ENCODE results near the gene ZNF397.

ZNF397 gene

DNA sequence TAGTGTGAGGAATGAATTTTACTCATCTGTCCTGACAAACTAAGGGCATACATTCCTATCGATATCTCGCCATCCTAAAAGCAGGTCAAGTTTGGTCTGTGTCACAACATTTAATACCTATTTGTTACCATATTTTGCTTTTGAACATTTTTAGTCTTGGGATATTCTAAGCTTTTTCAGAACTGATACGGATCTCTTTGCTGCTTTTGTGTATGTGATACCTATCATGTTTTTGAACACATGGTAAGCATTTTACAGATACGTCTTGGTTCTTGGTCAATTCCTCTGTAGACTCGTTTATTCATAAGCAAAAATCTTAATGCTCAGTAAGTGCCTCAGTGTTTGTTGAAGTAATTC, 592 bp downstream of the ZNF397 start:
- H3K4me3 ChIP-seq = peak overlapping the region; percentile 97
- no peak for TF ChIP-seq EZH2 (IDR thresholded peaks at IDR 0.05)
- no peak for TF ChIP-seq POLR2AphosphoS5 (IDR thresholded peaks at IDR 0.05; ENCODE audit: borderline replicate concordance, low read depth, low read length)
- no peak for TF ChIP-seq FOXP2 (optimal IDR thresholded peaks at IDR 0.05; ENCODE audit: control extremely low read depth, extremely low read length, insufficient read depth)
- DNase-seq (ENCODE audit: low read depth, low spot score) = no peak
- H3K27ac ChIP-seq = peak overlapping the region; percentile 79
- peak overlapping the region; percentile 91 for H3K9ac ChIP-seq (ENCODE audit: insufficient read length)
- H3K9me3 ChIP-seq (ENCODE audit: low read depth, low read length) = peaks cover 41% of the 10 kb centered on the region
- H3K36me3 ChIP-seq (ENCODE audit: insufficient read depth, low read length) = peaks cover 47% of the 10 kb centered on the region

DNA sequence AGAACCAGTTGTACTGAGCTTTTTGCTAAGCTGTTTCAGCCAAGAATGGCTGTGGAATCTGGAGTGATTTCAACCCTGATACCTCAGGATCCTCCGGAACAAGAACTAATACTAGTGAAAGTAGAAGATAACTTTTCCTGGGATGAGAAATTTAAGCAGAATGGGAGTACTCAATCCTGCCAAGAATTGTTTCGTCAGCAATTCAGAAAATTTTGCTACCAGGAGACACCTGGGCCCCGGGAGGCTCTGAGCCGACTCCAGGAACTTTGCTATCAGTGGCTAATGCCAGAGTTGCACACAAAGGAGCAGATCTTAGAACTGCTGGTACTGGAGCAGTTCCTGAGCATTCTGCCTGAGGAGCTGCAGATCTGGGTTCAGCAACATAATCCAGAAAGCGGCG, 1.6 kb downstream of the ZNF397 start:
- H3K9ac ChIP-seq (ENCODE audit: insufficient read length) = no peak overlapping the region
- DNase-seq (ENCODE audit: low read depth, low spot score) = no peak
- TF ChIP-seq FOXP2 (optimal IDR thresholded peaks at IDR 0.05; ENCODE audit: control extremely low read depth, extremely low read length, insufficient read depth) (no peak), POLR2AphosphoS5 (IDR thresholded peaks at IDR 0.05; ENCODE audit: borderline replicate concordance, low read depth, low read length) (no peak), EZH2 (IDR thresholded peaks at IDR 0.05) (no peak)

DNA sequence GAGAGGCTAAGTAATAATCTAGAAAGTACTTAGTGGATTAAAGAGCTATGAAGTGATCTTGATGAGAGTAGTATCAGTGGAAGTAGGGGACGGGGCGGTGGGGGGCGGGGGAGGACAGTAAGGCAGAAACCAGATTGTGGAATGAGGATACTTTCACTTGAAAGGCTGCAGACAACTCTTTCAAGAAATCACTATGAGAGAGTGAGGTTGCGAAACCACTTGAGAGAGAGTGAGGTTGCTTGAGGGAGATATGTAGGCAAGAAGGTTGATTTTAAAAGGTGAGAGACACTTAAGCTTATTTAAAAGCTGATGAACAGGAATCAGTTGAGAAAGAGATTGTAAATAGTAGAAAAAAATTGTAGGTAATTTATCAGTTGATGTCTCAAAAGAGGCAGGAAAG, 3.8 kb downstream of the ZNF397 start:
- no peak for DNase-seq (ENCODE audit: low read depth, low spot score)
- peaks cover 76% of the 10 kb centered on the region for H3K36me3 ChIP-seq (ENCODE audit: insufficient read depth, low read length)
- peaks cover 47% of the 10 kb centered on the region for H3K9me3 ChIP-seq (ENCODE audit: low read depth, low read length)
- no peak for TF ChIP-seq POLR2AphosphoS5 (IDR thresholded peaks at IDR 0.05; ENCODE audit: borderline replicate concordance, low read depth, low read length)
- TF ChIP-seq EZH2 (IDR thresholded peaks at IDR 0.05) = no peak
- TF ChIP-seq FOXP2 (optimal IDR thresholded peaks at IDR 0.05; ENCODE audit: control extremely low read depth, extremely low read length, insufficient read depth) = no peak
- no peak overlapping the region for H3K27ac ChIP-seq
- no peak overlapping the region for H3K4me3 ChIP-seq
- no peak overlapping the region for H3K9ac ChIP-seq (ENCODE audit: insufficient read length)

More for the DNA sequence above, 1.6 kb downstream of the ZNF397 start:
- Histone ChIP-seq H3K27ac (no peak overlapping the region), H3K9me3 (ENCODE audit: low read depth, low read length) (peaks cover 47% of the 10 kb centered on the region), H3K4me3 (peak overlapping the region; percentile 15; the same call in 1 of the 2 replicates), H3K36me3 (ENCODE audit: insufficient read depth, low read length) (peaks cover 57% of the 10 kb centered on the region)

GRCh38 chr18:35245719-35246317, 5.0 kb downstream of the ZNF397 start:
- peaks cover 47% of the 10 kb centered on the region for H3K9me3 ChIP-seq (ENCODE audit: low read depth, low read length)
- H3K4me3 ChIP-seq = no peak overlapping the region
- TF ChIP-seq FOXP2 (optimal IDR thresholded peaks at IDR 0.05; ENCODE audit: control extremely low read depth, extremely low read length, insufficient read depth) (no peak), POLR2AphosphoS5 (IDR thresholded peaks at IDR 0.05; ENCODE audit: borderline replicate concordance, low read depth, low read length) (0 out of 2 replicates have a peak, but pooled peaks have one; percentile 13), EZH2 (IDR thresholded peaks at IDR 0.05) (no peak)
- no peak overlapping the region for H3K9ac ChIP-seq (ENCODE audit: insufficient read length)
- no peak for DNase-seq (ENCODE audit: low read depth, low spot score)
- H3K27ac ChIP-seq = no peak overlapping the region
- H3K36me3 ChIP-seq (ENCODE audit: insufficient read depth, low read length) = peaks cover 87% of the 10 kb centered on the region

- no peak for DNase-seq (ENCODE audit: low read depth, low spot score)
- Histone ChIP-seq H3K9me3 (ENCODE audit: low read depth, low read length) (peaks cover 47% of the 10 kb centered on the region), H3K4me3 (no peak overlapping the region), H3K36me3 (ENCODE audit: insufficient read depth, low read length) (peaks cover 94% of the 10 kb centered on the region), H3K9ac (ENCODE audit: insufficient read length) (no peak overlapping the region), H3K27ac (no peak overlapping the region)
- no peak for TF ChIP-seq POLR2AphosphoS5 (IDR thresholded peaks at IDR 0.05; ENCODE audit: borderline replicate concordance, low read depth, low read length)
- no peak for TF ChIP-seq EZH2 (IDR thresholded peaks at IDR 0.05)
- TF ChIP-seq FOXP2 (optimal IDR thresholded peaks at IDR 0.05; ENCODE audit: control extremely low read depth, extremely low read length, insufficient read depth) = no peak
Observed at GRCh38 chr18:35246831-35247230, 6.0 kb downstream of the ZNF397 start.

- Histone ChIP-seq H3K9me3 (ENCODE audit: low read depth, low read length) (peaks cover 41% of the 10 kb centered on the region), H3K27ac (no peak overlapping the region), H3K4me3 (no peak overlapping the region), H3K36me3 (ENCODE audit: insufficient read depth, low read length) (peaks cover 94% of the 10 kb centered on the region), H3K9ac (ENCODE audit: insufficient read length) (no peak overlapping the region)
- DNase-seq (ENCODE audit: low read depth, low spot score) = no peak
- no peak for TF ChIP-seq EZH2 (IDR thresholded peaks at IDR 0.05)
Observed at GRCh38 chr18:35247412-35248249, 6.8 kb downstream of the ZNF397 start.

GRCh38 chr18:35248429-35248828, 7.6 kb downstream of the ZNF397 start:
- H3K36me3 ChIP-seq (ENCODE audit: insufficient read depth, low read length) = peaks cover 94% of the 10 kb centered on the region
- no peak overlapping the region for H3K27ac ChIP-seq
- no peak overlapping the region for H3K4me3 ChIP-seq
- no peak overlapping the region for H3K9ac ChIP-seq (ENCODE audit: insufficient read length)
- peaks cover 36% of the 10 kb centered on the region for H3K9me3 ChIP-seq (ENCODE audit: low read depth, low read length)
- TF ChIP-seq POLR2AphosphoS5 (IDR thresholded peaks at IDR 0.05; ENCODE audit: borderline replicate concordance, low read depth, low read length) (no peak), FOXP2 (optimal IDR thresholded peaks at IDR 0.05; ENCODE audit: control extremely low read depth, extremely low read length, insufficient read depth) (no peak), EZH2 (IDR thresholded peaks at IDR 0.05) (no peak)
- DNase-seq (ENCODE audit: low read depth, low spot score) = no peak

DNA sequence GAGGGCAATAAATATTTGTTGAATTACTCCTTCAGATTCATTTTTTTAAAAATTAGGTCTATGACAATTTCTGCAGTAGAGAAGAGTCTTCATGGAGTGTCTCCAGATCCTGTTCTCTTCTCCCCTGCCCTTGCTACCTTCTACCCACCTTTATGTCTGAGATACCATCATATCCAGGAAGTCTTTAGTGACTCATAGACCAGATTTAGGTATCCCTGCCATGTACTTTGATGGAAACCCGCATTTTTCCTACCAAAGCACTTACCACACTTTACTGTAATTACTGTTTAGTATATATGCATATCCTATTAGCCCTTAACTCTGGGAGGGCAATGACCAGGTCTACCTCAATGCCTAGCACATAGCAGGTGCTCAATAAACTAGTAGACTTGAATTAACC, 11.6 kb downstream of the ZNF397 start:
- TF ChIP-seq FOXP2 (optimal IDR thresholded peaks at IDR 0.05; ENCODE audit: control extremely low read depth, extremely low read length, insufficient read depth) = no peak
- TF ChIP-seq EZH2 (IDR thresholded peaks at IDR 0.05) = no peak
- no peak for TF ChIP-seq POLR2AphosphoS5 (IDR thresholded peaks at IDR 0.05; ENCODE audit: borderline replicate concordance, low read depth, low read length)

More for the DNA sequence above, 11.6 kb downstream of the ZNF397 start:
- Histone ChIP-seq H3K4me3 (no peak overlapping the region), H3K9ac (ENCODE audit: insufficient read length) (no peak overlapping the region), H3K9me3 (ENCODE audit: low read depth, low read length) (peaks cover 10% of the 10 kb centered on the region), H3K36me3 (ENCODE audit: insufficient read depth, low read length) (peaks cover 77% of the 10 kb centered on the region), H3K27ac (no peak overlapping the region)
- no peak for DNase-seq (ENCODE audit: low read depth, low spot score)

Measured in SK-N-MC (cell line).